ENCODE data around the gene MCTP1. TPM values are rescaled to one million over a fixed set of nuclear protein-coding genes. Genes with fewer than 3 reads are reported as not detected.

Gene MCTP1
- total and polyA plus RNA-seq, 2 of the 8 experiments (the other 6 are each of a cell fraction or from before 2014, with no cell fraction given) = 0.56 to 3.4 TPM

- H3K79me1 ChIP-seq (ENCODE audit: low read depth, low read length) = no peaks in the 10 kb centered on the region
- no peak overlapping the region for H4K91ac ChIP-seq (replicated peaks; ENCODE audit: insufficient read length, low read length)
- H2BK20ac ChIP-seq (ENCODE audit: low read length) = no peak overlapping the region
- no peaks in the 10 kb centered on the region for H4K20me1 ChIP-seq (replicated peaks in 1 of 2; ENCODE audit: control insufficient read depth in 1 of 2, insufficient read depth in 2 of 2, low read length in 2 of 2)
- no peak overlapping the region for H3K4ac ChIP-seq (replicated peaks; ENCODE audit: insufficient read length, low read depth, low read length)
- no peak overlapping the region for H4K5ac ChIP-seq (ENCODE audit: insufficient read length, low read depth, low read length)
- 0 out of 4 replicates have a peak, but pooled peaks cover 0 to 2% of the 10 kb centered on the region in 2 experiments for H3K9me3 ChIP-seq (ENCODE audit: insufficient read depth in 2 of 2, low read depth in 1 of 2, low read length in 1 of 2)
- CTCF ChIA-PET (ENCODE audit: partially characterized antibody) = no interaction called here
- H3K56ac ChIP-seq (replicated peaks; ENCODE audit: insufficient read length, low read depth, low read length) = no peak overlapping the region
- H3K14ac ChIP-seq (ENCODE audit: insufficient read length) = no peak overlapping the region
- WGBS, 2 experiments (ENCODE audit: extremely low coverage in 1 of 2, insufficient coverage in 1 of 2, insufficient read length in 1 of 2, insufficient replicate concordance in 2 of 2, low coverage in 1 of 2, low lambda C conversion rate in 2 of 2, missing lambda C conversion rate in 1 of 2) = 88% methylated on average over 5 of the region's 5 CpGs; no CpG with 5 or more reads in 1 of the 2 experiments
- H3K36me3 ChIP-seq (ENCODE audit: control insufficient read depth in 2 of 4, insufficient read depth in 4 of 4, low read length in 3 of 4) = peaks cover 0 to 18% (median 3%) of the 10 kb centered on the region in 4 experiments; a peak in 3 of 8 replicates
- H3K27me3 ChIP-seq (replicated peaks in 1 of 4; ENCODE audit: control insufficient read depth in 3 of 4, extremely low read depth in 1 of 4, insufficient read depth in 3 of 4, low read length in 3 of 4) = peaks cover 0 to 1% (median 0%) of the 10 kb centered on the region in 4 experiments; a peak in 1 of 7 replicates
- POLR2A ChIA-PET (ENCODE audit: partially characterized antibody) = no interaction called here
- H3K9ac ChIP-seq (replicated peaks in 1 of 4; ENCODE audit: extremely low read depth in 1 of 4, low read depth in 3 of 4, low read length in 3 of 4) = no peak overlapping the region
- no peak overlapping the region for H2BK120ac ChIP-seq (replicated peaks; ENCODE audit: low read depth, low read length)
- H3K4me2 ChIP-seq (ENCODE audit: insufficient read depth in 1 of 2, low read depth in 2 of 2, low read length in 2 of 2) = no peak overlapping the region
- FAIRE-seq (no peak), DNase-seq (ENCODE audit: low read depth in 1 of 2, low spot score in 2 of 2) (no peak)
- H3K79me2 ChIP-seq (ENCODE audit: control insufficient read depth in 1 of 2, insufficient read depth in 2 of 2, low read length in 2 of 2) = no peaks in the 10 kb centered on the region
- no peak overlapping the region for H2BK5ac ChIP-seq (ENCODE audit: low read depth, low read length)
- no peak overlapping the region for H3K23ac ChIP-seq (ENCODE audit: insufficient read length)
- H2AK5ac ChIP-seq (ENCODE audit: low read depth, low read length) = no peak overlapping the region
- no peaks in the 10 kb centered on the region for H3K23me2 ChIP-seq (ENCODE audit: low read depth, low read length)
- H3K4me1 ChIP-seq (replicated peaks in 1 of 4; ENCODE audit: control insufficient read depth in 3 of 4, insufficient read depth in 4 of 4, low read length in 3 of 4) = no peaks in the 10 kb centered on the region
- H2AFZ ChIP-seq (ENCODE audit: low read length) = no peak overlapping the region
- no peak overlapping the region for H3K27ac ChIP-seq (ENCODE audit: low read depth, low read length)
- H3K18ac ChIP-seq (ENCODE audit: extremely low read depth, low read length) = no peak overlapping the region
- H4K8ac ChIP-seq (ENCODE audit: extremely low read depth, insufficient read depth, low read length) = no peak overlapping the region
- no peak overlapping the region for H2BK15ac ChIP-seq (ENCODE audit: low read length)
- no peak overlapping the region for H3K4me3 ChIP-seq (ENCODE audit: extremely low read depth in 1 of 4, insufficient read depth in 2 of 4, low read depth in 3 of 4, low read length in 4 of 4)
- H2BK12ac ChIP-seq (ENCODE audit: low read depth, low read length) = no peak overlapping the region
- no peak for TF ChIP-seq SP4 (IDR thresholded peaks at IDR 0.05; ENCODE audit: low read length)
- TF ChIP-seq KDM5A (IDR thresholded peaks at IDR 0.05; ENCODE audit: low read length) = no peak
- TF ChIP-seq HDAC2 (IDR thresholded peaks at IDR 0.05; ENCODE audit: borderline replicate concordance in 1 of 2, low read depth in 2 of 2, low read length in 2 of 2) = no peak
- TF ChIP-seq FOSL1 (IDR thresholded peaks at IDR 0.05; ENCODE audit: insufficient read depth, low read depth, low read length) = no peak
- no peak for TF ChIP-seq KDM4A (IDR thresholded peaks at IDR 0.05; ENCODE audit: low read depth, low read length, severe bottlenecking)
- no peak for TF ChIP-seq RAD21 (IDR thresholded peaks at IDR 0.05 in 1 of 2, conservative IDR thresholded peaks at IDR 0.05 in 1 of 2; ENCODE audit: low read depth in 2 of 2, low read length in 2 of 2)
- TF ChIP-seq CEBPB (IDR thresholded peaks at IDR 0.05; ENCODE audit: low read depth, low read length) = no peak
- TF ChIP-seq JUND (IDR thresholded peaks at IDR 0.05; ENCODE audit: low read length) = no peak
- no peak for TF ChIP-seq SIRT6 (IDR thresholded peaks at IDR 0.05; ENCODE audit: low read length)
Measured at GRCh38 chr5:94698197-94698596, 586.7 kb downstream of the MCTP1 start.

All from H1 (cell line).